Right ventricle myocardium superior (tissue), 1 donor: Measurements from ENCODE around the gene EVPL. TPM values are rescaled to one million over a fixed set of nuclear protein-coding genes. Genes with fewer than 3 reads are reported as not detected.
"Not testable (repeated sequence)": the region's sequence is repeated elsewhere in the genome, so short reads cannot be mapped to it uniquely, and the experiment has no call there.

Experiments
- ATAC-seq: fragments of 200-7000 bp; cut with Tn5 transposase; one replicate; pipeline ENCODE4 v1.9.1; 2020; ENCODE audit warnings: mild to moderate bottlenecking; ENCODE audit not compliant: poor library complexity
- DNase-seq: peaks from one replicate; pipeline ENCODE4 v3.0.0-alpha.2; 2020
- intact Hi-C: fragments of 100-400 bp; cut with DNase I; formaldehyde crosslinking; loops from one replicate; pipeline ENCODE4 v1.11.2; 2022
- total RNA-seq: library from RNA; stranded (reverse); fragmentation: NEBNext Ultra II Directional; extraction: Animal tissue kit (Norgen Biotek cat#: 25700); gene quantifications from one replicate; pipeline ENCODE4 v1.2.1, GENCODE V29; 2021
- donor health status: DM: no; HTN: yes; CAD: no; lungs with severe emphysema.

EVPL gene
- total RNA-seq, 1 donor from 2014 or later: 0.08 TPM

GRCh38 chr17:75981019-75981615 is 46.0 kb downstream of the EVPL start:
- intact Hi-C loops: no loop called here
- DNase-seq (no peak), ATAC-seq (no peak)

GRCh38 chr17:75980188-75981018 is 46.7 kb downstream of the EVPL start:
- intact Hi-C loops: no loop called here
- DNase-seq (no peak), ATAC-seq (no peak)

- DNase-seq (peak; percentile 56), ATAC-seq (peak; percentile 26)
- intact Hi-C loops: loop anchor here (5.0 kb wide), 1 partner anchor 197 kb away; the partner anchor contains the start of gene UNK
Observed at GRCh38 chr17:75979705-75980187, 47.4 kb downstream of the EVPL start.

- intact Hi-C loops: loop anchor here (5.0 kb wide), 1 partner anchor 197 kb away; the partner anchor contains the start of gene UNK
- DNase-seq: peak; percentile 99
- peak; percentile 97 for ATAC-seq
Observed at GRCh38 chr17:75978938-75979704, 48.0 kb downstream of the EVPL start, which contains the start of the genes ACOX1 and TEN1. Gene ACOX1 (minus strand): TSS chr17:75979166. CDS start chr17:75979073, 93 bp downstream. Gene TEN1 (plus strand): TSS chr17:75979240. CDS start chr17:75986193, 6,953 bp downstream.

GRCh38 chr17:75976175-75976848 is 50.8 kb downstream of the EVPL start:
- intact Hi-C loops: loop anchor here (5.0 kb wide), 1 partner anchor 194 kb away; the partner anchor contains the start of gene UNK
- DNase-seq: no peak
- ATAC-seq: no peak

- DNase-seq (no peak), ATAC-seq (no peak)
- intact Hi-C loops: loop anchor here (5.0 kb wide), 1 partner anchor 193 kb away; the partner anchor contains the start of gene UNK
Observed at GRCh38 chr17:75975757-75976174, 51.3 kb downstream of the EVPL start.

- intact Hi-C loops: loop anchor here (5.0 kb wide), 1 partner anchor 193 kb away; the partner anchor contains the start of gene UNK
- not testable (repeated sequence) for ATAC-seq, DNase-seq
Observed at GRCh38 chr17:75975187-75975586, 51.9 kb downstream of the EVPL start.

GRCh38 chr17:75970626-75971025 is 56.5 kb downstream of the EVPL start:
- DNase-seq: no peak
- ATAC-seq: no peak
- intact Hi-C loops: no loop called here

GRCh38 chr17:75970011-75970523 is 57.0 kb downstream of the EVPL start:
- DNase-seq (no peak), ATAC-seq (peak; percentile 19)
- intact Hi-C loops: no loop called here

- intact Hi-C loops, ATAC-seq, DNase-seq: not testable (repeated sequence)
Observed at GRCh38 chr17:75969044-75969443, 58.1 kb downstream of the EVPL start.

- DNase-seq: no peak
- intact Hi-C loops: no loop called here
- no peak for ATAC-seq
Observed at GRCh38 chr17:75965468-75965867, 61.6 kb downstream of the EVPL start.

GRCh38 chr17:75959839-75960511 is 67.1 kb downstream of the EVPL start:
- DNase-seq: no peak
- no peak for ATAC-seq
- intact Hi-C loops: no loop called here

- intact Hi-C loops: no loop called here
- peak; percentile 69 for ATAC-seq
- no peak for DNase-seq
Observed at GRCh38 chr17:75959051-75959838, 67.9 kb downstream of the EVPL start.
